ENCODE data around the gene CYB5RL.

DNA sequence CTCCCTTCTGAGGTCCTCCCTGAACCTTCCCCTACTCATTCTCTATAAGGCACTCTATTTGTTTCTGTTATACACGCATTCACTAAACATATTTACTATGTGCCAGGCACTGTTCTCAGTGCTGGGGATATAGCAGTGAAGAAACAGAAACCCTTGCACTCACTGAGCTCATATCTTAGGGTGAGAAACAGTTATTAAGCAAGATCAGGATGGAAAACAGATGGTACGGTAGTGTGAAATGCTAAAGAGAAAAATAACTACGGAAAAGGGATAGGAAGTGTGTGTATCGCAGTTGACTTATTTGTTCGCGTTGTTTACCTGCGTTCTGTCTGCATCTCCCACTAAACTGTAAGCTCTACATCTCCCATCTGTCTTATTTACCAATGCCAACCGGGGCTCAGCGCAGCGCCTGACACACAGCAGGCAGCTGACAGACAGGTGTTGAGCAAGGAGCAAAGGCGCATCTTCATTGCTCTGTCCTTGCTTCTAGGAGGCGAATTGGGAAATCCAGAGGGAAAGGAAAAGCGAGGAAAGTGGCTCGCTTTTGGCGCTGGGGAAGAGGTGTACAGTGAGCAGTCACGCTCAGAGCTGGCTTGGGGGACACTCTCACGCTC is 572 bp downstream of the CYB5RL start:
- TF ChIP-seq, protein P1, sequence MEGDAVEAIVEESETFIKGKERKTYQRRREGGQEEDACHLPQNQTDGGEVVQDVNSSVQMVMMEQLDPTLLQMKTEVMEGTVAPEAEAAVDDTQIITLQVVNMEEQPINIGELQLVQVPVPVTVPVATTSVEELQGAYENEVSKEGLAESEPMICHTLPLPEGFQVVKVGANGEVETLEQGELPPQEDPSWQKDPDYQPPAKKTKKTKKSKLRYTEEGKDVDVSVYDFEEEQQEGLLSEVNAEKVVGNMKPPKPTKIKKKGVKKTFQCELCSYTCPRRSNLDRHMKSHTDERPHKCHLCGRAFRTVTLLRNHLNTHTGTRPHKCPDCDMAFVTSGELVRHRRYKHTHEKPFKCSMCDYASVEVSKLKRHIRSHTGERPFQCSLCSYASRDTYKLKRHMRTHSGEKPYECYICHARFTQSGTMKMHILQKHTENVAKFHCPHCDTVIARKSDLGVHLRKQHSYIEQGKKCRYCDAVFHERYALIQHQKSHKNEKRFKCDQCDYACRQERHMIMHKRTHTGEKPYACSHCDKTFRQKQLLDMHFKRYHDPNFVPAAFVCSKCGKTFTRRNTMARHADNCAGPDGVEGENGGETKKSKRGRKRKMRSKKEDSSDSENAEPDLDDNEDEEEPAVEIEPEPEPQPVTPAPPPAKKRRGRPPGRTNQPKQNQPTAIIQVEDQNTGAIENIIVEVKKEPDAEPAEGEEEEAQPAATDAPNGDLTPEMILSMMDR (IDR thresholded peaks at IDR 0.05), result no peak
- TF ChIP-seq ZFX (IDR thresholded peaks at IDR 0.05; ENCODE audit: borderline replicate concordance), result no peak

Measured in 22Rv1 (cell line).